Measurements from ENCODE around the gene EMX1.
"Not testable (repeated sequence)": the region's sequence is repeated elsewhere in the genome, so short reads cannot be mapped to it uniquely, and the experiment has no call there.

Gene EMX1

GRCh38 chr2:72900191-72900825 is 17.0 kb upstream of the EMX1 start:
- DNase-seq (ENCODE audit: low read depth in 1 of 2, low spot score in 1 of 2), result no peak

DNA sequence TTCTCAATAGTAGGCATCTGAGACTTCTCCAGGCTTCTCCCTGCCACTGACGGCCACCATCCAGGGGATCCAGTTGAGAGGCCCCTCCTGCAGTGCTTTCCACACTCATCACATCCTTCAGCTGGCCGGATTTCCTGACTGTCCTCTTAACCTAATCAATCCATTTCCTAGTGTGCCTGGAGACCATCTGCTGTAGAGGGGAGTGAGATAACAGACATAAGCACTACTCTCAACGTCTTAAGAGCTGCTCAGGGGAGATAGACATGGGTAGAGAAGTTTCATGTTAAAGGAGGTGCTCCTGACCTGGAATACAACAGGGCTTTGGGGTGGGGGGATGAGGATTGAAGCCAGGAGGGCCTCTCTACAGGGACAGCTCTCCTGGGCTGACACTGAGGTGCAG is 15.9 kb upstream of the EMX1 start:
- DNase-seq (ENCODE audit: low read depth in 1 of 2, low spot score in 1 of 2), result no peak

DNA sequence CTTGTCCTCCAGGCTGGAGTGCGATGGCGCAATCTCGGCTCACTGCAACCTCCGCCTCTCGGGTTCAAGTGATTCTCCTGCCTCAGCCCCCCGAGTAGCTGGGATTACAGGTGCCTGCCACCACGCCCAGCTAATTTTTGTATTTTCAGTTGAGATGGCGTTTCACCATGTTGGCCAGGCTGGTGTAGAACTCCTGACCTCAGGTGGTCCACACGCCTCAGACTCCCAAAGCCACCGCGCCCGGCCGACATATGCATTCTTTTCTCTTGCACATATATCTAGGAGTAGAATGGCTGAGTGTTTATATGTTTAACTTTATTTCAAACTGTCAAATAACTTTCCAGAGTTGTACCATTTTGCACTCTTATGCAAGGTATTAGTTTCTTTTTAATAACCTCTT is 9.9 kb upstream of the EMX1 start:
- not testable (repeated sequence) for DNase-seq (ENCODE audit: low read depth in 1 of 2, low spot score in 1 of 2)

DNA sequence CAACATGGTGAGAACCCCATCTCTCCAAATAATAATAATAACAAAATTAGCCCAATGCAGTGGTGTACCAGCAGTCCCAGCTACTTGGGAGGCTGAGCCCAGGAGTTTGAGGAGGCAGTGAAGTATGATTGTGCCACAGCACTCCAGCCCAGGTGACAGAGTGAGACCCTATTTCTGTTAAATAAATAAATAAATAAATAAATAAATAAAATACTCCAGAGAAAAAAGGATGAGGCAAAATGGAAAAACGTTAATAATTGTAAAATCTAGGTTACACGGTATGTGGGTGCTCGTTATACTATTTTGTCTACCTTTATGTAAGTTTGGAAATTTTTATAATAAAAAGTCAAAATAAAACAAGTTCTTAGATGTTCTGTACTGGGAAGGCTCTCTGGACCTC is 8.6 kb upstream of the EMX1 start:
- no peak for DNase-seq (ENCODE audit: low read depth in 1 of 2, low spot score in 1 of 2)

GRCh38 chr2:72911256-72911655 is 6.1 kb upstream of the EMX1 start:
- no peak for DNase-seq (ENCODE audit: low read depth in 1 of 2, low spot score in 1 of 2)

DNA sequence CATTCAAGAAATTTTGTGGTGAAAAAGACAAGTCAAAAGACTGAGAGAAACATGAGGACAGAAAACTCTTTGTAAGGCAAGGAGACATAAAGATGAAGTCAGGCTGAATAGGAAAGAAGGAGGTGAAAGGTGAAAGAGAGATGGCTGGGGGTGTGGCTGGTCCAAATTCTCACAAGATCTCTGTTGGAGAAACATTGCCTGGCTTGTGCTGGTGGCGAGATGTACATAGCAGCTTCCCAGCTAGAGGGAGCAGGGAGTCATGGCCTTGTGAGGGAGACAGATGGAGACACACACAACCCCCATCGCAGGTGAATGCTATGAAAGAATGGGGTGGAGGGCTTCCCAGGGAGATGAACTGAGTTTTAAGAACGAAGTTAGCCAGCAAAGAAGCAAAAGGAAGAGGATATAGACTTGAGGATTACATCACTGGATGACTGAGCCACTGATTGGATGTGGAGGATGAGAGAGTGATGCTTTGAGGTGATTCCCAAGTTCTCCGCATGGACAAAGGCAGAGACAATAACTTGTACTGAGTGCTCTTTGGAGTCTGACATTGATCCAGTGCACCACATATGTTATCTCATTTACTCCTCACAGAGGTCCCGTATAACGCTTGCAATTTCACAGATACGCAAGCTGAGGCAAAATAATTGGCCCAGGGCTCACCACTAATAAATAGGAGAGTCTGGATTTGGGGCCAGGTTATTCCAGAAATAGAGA is 3.7 kb upstream of the EMX1 start:
- no peak for DNase-seq (ENCODE audit: low read depth in 1 of 2, low spot score in 1 of 2)

DNA sequence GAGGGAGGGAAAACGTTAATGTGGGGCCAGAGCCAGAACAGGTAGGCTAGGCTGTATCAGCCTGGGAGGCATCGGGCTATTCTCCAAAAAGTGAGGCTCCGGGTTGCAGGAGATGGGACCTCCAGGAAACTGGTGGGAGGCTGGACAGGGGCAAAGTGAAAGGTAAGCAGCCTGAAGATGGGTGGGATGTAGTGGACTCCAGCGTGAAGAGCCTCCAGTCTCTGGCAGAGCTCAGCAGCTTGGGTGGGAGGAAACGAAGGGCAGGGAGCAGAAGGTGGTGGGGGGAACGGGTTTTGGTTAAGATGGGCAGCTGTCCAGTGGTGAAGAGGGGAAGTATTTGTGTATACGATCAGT is 3.1 kb upstream of the EMX1 start:
- DNase-seq (ENCODE audit: low read depth in 1 of 2, low spot score in 1 of 2), result no peak

DNA sequence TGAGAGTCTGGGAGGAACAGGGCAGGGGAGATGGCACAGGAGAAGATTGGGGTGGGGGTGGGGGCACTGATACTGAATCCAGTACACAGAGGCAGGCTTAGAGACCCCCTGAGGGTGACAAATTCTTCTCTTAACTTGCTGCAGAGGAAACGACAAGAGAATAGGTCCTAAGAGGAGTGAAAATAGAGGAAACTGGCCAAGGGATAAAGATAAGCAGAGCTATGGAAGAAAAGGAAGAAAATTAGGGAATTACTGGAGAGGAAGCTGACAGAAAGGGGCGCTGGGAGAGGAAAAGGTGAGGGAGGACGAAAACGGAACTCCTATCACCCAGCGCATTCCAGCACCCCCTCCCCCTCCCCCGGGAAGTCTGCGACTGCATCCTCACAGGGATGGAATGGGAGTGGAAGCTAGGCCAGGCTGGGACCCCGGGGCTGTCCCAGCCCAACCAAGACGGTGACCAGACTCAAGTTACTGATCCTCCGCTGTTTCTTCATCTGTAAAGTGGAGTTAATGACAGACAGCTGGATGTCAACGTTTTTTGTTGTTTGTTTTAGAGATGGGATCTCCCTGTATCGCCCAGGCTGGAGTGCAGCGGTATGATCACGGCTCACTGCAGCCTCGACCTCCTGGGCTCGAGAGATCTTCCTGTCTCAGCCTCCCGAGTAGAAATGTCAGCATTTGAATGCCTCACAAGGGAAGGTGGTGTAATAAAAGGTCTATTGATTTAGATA is 2.6 kb upstream of the EMX1 start:
- DNase-seq (ENCODE audit: low read depth in 1 of 2, low spot score in 1 of 2), result no peak

- DNase-seq (ENCODE audit: low read depth in 1 of 2, low spot score in 1 of 2), result no peak
These were observed 1.9 kb upstream of the EMX1 start for GRCh38 chr2:72915320-72915906.

DNA sequence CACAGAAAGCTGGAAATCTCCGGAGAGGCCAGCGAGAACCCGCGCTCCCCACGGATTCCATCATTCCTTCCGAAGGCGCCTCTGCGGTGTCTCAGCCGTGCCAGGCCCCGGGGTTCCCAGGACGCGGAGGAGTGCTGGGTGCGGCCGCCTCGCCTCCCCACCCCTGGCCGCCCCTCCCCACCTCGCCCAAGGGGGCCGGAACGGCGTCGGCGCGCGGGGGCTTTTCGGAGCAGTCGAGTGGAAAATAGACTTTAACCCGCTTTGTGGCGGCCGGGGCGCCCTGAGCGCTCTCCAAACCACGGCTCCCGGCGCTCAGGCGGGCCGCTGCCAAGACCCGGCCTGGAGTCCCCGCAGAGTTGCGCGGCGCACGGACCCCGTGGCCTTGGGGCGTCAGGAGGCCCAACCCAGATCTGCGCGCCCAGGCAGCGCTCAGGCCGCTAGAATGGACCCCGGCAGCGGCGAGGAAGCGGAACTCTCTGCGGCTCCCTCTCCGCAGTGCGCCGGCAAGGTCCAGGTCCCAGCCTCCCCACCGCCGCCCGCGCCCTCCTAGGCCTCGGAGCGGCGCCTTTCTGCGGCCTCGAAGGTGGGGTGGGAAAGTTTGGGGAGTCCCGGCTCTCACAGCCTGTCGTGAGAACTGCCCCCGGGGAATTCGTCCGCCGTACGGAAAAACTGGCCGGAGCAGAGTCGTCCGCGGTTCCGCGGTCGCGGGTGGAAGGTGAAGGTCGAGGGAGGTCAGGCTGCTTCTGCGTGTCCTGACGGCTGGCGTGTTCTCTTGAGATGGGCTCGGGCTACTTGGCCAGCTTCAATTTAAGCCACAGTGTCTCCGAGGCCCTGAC is 1.2 kb upstream of the EMX1 start:
- no peak for DNase-seq (ENCODE audit: low read depth in 1 of 2, low spot score in 1 of 2)

DNA sequence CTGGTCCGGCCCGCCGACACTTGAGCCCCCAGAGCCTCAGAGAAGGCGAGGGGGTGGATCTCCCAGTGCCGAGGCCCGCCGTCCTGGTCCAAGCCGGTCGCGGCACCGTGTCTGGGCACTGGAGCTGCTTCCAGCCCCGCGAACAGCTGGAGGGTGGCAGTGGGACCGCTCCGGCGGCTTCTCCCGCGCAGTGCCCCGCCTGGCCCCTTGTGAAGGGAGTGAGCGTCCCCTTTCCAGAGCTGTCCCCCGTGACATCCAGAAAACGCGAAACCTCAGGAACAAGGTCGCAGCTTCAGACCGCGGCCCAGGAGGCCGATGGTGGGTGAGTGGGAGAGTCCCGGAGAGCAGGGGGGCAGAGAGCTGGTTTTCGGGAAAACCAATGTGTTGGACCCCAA is 579 bp upstream of the EMX1 start:
- DNase-seq (ENCODE audit: low read depth in 1 of 2, low spot score in 1 of 2), result no peak

DNA sequence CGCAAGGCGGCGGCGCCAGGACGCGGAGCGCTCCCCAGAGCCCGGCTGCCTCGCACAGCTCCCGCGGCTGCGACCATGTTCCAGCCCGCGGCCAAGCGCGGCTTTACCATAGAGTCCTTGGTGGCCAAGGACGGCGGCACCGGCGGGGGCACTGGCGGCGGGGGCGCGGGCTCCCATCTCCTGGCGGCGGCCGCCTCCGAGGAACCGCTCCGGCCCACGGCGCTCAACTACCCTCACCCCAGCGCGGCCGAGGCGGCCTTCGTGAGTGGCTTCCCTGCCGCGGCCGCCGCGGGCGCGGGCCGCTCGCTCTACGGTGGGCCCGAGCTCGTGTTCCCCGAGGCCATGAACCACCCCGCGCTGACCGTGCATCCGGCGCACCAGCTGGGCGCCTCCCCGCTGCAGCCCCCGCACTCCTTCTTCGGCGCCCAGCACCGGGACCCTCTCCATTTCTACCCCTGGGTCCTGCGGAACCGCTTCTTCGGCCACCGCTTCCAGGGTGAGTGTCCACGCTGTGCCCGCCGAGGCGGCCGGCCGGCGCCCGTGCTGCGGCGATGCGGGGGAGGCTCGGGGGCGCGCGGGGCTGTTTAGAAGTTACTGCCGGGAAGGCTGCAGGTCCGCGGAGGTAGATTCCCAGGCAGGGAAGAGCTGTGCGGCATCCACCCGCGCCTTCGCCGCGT is 696 bp downstream of the EMX1 start:
- DNase-seq (ENCODE audit: low read depth in 1 of 2, low spot score in 1 of 2), result no peak

- DNase-seq (ENCODE audit: low read depth in 1 of 2, low spot score in 1 of 2), result no peak
These were observed 2.3 kb downstream of the EMX1 start for GRCh38 chr2:72919414-72920317.

DNA sequence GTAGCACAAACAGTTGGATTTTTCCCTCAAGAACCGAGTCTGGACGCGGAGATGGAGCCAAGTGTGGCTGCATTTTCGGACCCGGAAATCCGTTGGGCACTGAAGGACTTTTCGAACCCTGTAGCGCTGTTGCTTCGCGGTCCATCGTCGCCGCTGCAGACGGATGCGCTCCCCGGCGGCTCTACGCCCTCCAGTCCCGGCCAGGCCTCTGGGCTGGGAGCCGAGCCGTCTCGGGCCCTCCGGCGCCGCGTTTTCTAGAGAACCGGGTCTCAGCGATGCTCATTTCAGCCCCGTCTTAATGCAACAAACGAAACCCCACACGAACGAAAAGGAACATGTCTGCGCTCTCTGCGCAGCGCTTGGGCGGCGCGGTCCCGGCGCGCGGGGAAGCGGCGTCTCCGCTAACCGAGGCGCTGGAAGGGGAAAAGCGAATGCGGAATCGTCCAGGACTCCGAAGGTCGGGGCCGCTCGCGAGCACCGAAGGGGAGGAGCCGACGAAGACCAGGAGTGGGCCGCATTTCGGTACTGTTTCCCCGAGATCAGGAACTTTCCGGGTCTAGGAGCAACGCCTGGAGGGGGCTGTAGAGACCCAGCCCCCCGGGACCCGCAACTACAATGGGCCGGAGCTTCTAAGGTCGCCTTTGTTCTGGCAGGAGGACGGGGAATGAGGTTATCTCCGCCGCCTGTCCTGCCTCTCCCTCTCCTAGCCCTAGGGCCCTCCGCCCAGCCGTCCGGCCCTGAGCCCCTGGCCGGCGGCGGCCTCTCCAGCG is 3.2 kb downstream of the EMX1 start:
- no peak for DNase-seq (ENCODE audit: low read depth in 1 of 2, low spot score in 1 of 2)

GRCh38 chr2:72921088-72921851 is 4.0 kb downstream of the EMX1 start:
- no peak for DNase-seq (ENCODE audit: low read depth in 1 of 2, low spot score in 1 of 2)

DNA sequence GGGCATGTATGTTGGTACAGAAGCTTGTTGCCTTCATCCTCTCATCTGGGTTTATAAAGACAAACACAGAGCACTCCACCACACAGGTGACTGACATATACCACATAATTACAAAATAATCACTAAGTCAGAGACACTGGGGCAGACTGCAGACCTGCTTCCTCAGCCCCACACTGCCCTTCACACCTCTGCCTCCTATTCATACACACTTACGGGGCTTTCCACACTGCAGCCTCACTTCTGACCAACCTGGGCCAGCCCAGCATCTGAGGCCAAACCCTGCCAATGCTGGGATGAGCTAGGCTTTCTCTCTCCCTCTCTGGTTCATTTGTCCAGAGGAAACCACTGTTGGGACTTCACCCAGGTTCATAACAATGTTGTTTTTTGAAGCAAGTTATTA is 4.5 kb downstream of the EMX1 start:
- DNase-seq (ENCODE audit: low read depth in 1 of 2, low spot score in 1 of 2), result no peak

DNA sequence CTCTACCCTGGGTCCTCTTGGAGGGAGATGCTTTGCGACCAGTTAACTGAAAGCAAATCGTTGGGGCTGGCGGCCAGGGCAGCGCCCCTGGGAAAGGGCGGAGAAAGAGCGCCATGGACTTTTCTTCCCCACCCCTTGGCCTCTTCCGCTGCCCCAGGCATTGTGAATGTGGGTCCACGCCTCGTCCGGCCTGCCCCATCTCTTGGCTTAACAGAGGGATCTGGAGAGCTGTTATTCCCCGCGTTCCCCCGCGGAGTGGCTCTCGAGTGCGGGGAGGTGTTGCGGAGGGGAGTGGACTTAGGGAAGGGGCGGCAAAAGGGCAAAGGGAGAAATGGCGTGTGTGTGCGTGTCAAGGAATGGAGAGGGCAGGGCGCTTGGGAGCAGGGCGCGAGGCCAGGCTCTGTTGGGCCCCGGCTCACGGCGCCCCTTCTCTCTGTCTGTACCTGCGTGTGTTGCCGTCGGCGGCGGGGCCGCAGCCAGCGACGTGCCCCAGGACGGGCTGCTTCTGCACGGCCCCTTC is 6.6 kb downstream of the EMX1 start:
- no peak for DNase-seq (ENCODE audit: low read depth in 1 of 2, low spot score in 1 of 2)

Data from stimulated activated CD4-positive, alpha-beta T cell treated with anti-CD3 and anti-CD28 coated beads, Interleukin-15, amount 100 ng/mL, for 1 hour (primary cell).